Hepatic stellate cell (primary cell): Measurements from ENCODE around the gene NCSTN.

Experiments
- DNase-seq: peaks from one replicate; pipeline ENCODE4 v3.0.0; 2011; ENCODE audit warnings: low spot score

The NCSTN gene

DNA sequence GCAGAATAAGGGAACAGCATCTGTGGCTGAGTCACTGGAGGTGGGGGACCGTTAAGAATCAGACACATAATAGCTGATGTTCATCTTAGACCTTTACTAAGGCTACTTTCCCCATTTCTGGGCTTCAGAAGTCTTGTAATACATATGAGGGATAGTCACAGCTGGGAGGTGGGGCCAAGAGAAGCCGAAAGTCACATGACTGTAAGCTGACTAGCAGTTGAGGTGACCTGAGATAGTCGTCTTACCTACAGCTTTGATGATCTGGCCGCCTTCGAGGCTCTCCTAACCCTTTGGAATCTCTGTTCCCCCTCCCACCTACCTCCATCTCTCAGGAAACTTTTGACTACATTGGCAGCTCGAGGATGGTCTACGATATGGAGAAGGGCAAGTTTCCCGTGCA is 9.4 kb downstream of the NCSTN start:
- no peak for DNase-seq

DNA sequence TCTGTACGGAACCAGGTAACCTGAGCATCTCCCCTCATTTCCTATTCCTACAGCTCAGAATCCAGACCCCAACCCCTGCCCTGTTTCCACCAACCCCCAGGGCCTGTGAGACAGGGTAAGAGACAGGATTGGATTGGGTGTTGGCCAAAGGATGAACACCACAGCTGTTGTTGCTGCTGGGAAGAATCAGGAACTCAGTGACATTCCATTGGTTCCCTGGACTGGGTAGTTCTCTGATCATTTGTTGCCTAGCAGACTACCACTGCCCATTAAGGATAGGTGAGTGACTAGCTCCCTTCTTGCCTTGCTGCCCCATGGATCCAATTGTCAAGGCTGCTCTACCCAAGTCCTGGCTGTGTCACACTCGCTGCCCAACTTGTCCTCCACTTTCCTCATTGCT is 10.0 kb downstream of the NCSTN start:
- DNase-seq: no peak

DNA sequence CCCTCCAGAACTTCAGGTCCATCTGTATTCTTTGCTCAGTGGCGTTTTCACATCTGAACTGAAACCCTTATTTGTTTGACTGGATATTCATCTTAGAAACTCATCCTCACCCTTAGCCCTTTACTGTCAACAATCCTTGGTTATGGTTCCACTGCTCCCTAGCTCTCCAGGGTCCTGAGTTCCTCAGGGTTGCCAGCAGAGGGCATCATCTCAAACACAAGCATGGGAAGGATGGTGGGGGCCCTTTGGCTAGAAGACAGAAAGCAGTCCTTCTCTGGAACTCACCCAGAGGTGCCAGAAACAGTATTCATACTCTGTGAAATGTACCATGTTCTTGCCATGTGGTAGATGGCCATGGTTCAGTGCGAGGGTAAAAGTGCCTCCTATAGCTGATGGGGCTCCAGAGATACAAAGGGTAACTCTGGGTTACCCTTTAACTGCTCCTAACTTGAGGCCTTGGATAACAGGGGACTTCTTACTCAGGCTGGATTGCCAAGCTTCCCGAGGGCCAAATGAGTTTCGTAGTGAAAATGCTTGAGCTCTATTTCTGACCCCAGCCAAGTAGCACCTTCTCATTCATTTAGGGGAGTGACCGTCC is 11.3 kb downstream of the NCSTN start:
- DNase-seq: peak; percentile 29

DNA sequence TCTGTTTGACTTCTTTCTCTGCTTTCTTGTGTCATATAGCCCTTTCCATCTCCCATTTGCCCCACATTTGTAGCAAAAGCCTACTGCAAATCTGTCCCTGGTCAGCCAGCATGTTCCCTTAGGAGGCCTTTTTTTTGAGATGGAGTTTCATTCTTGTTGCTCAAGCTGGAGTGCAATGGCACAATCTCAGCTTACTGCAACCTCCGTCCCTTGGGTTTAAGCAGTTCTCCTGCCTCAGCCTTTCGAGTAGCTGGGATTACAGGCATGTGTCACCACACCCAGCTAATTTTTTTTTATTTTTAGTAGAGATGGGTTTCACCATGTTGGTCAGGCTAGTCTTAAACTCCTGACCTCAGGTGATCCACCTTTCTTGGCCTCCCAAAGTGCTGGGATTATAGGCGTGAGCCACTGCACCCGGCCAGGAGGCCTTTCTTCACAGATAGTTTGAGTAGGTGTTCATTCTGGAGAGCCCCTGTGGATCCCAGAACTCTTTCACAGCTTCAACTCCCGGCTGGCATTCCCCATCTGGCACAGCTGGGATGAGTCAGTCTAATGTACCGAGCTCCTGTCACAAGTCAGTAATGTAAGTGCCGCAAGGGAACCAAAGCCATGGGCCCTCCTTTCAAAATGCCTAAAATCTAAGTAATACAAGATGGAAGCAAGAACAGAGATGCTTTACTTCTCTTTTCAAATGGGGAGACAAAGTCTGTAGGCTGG is 14.3 kb downstream of the NCSTN start:
- DNase-seq: no peak

DNA sequence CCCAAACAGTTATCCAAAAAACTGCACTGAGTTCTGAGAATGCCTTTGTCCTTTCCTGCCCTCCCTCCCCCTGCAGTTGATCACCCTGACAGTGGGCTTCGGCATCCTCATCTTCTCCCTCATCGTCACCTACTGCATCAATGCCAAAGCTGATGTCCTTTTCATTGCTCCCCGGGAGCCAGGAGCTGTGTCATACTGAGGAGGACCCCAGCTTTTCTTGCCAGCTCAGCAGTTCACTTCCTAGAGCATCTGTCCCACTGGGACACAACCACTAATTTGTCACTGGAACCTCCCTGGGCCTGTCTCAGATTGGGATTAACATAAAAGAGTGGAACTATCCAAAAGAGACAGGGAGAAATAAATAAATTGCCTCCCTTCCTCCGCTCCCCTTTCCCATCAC is 14.9 kb downstream of the NCSTN start:
- no peak for DNase-seq

DNA sequence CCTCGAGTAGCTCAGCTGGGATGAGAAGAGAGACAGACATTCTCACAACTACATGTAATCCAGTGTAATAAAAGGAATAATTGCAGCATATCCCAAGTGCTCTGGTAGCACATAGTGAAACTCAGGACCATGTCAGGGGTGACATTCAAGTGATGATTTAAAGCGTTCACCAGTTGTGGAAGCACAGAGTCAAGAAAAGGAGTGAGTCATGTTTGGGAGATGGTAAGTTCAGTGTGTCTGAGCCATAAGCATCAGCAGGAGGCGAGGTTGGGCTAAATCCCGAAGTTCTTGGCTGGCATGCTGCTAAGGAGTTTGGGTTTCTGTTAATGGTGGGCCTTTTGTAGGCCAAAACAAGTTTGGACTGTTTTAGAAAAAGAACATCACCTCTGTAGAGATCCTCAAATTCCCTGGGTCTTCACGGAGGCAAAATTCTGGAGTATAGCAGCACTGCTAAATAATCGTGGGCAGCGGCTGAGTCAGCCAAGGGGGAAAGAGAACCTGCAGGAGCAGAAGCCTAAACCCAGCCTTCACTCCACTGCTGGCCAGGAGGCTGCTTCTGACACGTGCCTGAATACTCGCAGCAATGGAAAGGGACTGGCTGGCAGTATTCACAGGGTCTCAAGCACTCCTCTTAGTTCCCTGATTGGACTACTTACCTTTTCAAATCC is 16.5 kb downstream of the NCSTN start:
- no peak for DNase-seq

DNA sequence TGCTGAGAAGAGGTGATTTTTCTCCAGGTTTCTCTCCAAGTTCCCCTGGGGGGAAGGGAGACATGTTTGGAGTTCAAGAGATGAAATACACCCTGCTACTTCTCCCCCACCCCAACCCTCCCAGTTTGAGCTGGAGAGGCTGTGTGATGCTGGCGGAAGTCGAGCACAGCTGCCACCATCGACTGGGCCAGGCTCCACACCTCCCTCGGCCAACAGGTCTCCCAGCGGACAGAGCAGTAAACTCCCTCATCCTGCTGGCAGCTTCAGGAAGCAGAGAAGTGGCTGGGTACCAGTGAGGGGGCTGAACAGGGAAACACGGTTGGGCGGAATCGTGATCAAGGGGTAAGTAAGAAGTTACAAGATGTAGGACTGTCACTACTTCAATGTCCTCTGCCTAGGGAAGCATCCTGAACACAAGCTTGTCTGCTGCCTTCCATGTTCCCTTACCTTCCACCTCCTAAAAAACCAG is 17.1 kb downstream of the NCSTN start:
- DNase-seq: no peak

DNA sequence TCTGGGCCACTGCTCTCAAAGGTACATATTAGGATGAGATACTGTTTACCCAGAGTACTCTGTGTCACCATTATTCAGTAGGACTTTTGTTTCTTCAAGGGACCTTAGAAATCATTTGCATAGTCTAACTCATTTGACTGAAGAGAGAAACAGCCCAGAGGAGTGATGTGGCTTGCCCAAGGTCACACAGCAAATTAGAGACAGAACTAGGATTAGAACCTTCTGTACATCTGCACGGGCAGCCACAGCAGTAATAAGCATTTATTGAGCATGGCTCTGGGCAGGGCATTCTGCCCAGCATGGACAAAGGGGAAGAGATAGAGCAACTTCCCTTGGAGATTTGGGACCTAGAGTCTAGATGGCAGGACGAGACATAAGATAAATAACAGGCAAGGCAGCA is 18.0 kb downstream of the NCSTN start:
- no peak for DNase-seq

DNA sequence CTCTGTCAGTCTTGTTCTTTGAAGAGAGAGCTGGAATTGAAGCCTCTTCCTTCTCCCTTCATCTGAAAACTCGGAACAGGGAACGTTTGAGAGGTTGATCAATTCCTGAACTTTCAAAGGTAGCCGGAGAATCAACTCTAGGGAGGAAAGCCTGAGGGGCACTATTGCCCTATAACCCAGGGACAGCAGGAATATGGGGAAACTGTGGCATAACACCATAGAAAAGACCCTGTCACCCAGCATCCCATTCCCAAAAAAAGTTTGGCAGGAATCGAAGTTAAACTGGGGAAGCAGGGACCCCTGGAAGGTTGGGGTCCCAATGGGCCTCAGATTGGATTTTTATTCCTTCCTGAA is 18.6 kb downstream of the NCSTN start:
- DNase-seq: no peak

DNA sequence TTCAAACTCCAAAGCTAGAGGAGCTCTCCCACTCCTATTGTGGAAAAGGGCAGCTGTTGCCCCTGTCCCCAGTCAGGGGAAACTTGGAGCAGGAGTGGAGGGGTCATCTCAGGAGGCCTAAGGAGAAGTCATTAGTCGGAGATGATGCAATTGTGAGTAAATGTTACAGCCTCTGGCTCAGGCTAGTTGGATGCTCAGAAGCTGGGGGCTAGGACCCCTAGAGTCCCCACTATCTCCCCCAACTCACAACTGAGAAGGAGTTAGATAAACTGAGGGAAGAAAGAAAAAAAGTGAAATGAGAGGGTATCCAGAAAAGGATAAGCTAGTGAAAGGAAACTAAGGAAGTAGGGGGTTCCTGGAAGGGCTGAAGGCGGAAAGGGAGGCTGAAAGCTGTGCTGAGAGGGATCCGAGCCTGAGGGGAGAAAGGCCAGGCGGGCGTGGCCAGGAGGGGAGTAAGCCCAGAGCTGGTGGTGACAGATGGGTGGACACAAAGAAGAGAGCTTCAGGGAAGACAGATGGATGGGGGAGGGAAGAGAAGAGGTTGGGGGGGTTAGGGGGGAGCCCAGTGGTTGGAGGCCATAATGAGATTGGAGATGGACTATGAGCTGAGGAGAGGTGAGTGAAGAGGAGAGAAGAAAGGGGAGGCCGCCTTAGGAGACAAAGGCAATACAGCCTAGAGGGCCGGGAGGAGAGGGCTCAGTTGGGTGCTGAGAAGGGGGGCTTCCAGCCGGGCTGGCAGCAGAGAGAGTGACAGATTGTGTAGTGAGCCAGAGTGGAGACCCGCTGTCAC is 19.2 kb downstream of the NCSTN start:
- no peak for DNase-seq

DNA sequence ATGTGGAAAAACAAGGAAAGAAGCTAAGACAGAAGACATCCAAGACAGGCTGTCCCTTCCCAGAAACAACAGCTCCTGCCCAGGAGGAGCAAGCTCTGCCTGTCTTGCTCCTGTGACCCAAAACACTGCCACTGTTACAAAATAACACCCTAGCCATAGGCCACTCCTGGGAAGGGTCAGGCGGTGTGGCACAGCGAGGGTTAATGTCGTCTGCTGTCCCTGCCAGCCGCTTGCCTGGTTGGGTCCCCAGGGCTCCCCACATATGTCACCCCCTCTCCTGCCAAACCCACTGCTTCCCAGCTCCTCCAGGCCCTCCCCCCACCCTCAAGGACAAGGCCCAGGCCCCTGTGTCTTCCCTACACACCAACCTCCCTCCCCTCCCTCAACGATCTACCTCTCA is 19.8 kb downstream of the NCSTN start:
- DNase-seq: no peak

DNA sequence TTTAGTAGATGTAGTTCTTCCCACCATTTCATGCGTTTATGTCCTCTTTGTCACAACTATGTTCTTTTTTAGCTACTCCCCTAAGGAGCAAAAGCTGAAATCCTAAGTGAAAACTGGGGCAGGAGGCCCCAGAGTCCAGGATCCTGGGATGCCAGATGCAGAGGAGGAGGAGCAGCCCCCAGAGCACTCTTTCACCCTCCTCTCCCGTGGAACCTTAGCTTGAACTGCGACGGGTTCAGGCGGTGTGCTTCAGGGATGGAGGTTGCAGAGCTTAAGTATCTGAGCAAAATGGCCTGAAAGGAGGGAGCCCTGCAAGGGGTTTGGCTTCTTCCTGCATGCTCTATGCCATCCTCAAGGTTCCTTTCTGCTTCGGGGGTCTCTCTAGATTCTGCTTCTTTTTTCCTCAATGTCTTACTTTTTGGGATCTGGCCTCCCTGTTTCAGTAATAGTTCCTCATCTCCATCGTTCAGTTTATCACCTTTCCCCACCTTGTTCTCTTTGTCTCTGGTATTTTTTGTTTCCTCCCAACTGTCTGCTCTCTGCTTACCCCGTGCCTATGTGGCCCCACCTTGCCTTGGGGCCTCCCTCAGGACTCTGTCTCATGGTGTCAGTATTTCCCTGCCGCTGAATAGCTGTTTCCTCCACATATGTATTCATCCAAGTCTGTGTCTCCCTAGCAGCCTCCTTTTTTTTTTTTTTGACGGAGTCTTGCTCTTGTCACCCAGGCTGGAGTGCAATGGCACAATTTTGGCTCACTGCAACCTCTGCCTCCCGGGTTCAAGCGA is 21.0 kb downstream of the NCSTN start:
- no peak for DNase-seq

DNA sequence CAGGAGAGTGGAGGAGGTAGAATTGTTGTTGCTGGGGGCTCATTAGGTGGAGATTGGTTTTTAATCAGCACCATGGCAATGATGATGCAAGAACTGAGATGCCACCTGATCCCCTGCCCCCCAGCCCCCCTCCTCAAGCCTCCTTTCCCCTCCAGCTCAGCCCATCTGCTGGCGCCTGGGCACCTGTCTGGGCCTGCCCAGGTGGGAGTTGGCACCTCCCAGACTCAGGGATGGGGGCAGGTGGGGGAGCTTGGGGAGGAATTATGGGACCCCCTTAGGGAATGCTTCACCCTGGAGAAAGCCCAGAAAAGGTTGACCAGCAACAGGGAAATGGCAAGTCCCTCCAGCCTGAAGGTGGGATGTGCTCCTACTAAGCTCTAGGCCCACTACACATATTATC is 22.1 kb downstream of the NCSTN start:
- DNase-seq: no peak

DNA sequence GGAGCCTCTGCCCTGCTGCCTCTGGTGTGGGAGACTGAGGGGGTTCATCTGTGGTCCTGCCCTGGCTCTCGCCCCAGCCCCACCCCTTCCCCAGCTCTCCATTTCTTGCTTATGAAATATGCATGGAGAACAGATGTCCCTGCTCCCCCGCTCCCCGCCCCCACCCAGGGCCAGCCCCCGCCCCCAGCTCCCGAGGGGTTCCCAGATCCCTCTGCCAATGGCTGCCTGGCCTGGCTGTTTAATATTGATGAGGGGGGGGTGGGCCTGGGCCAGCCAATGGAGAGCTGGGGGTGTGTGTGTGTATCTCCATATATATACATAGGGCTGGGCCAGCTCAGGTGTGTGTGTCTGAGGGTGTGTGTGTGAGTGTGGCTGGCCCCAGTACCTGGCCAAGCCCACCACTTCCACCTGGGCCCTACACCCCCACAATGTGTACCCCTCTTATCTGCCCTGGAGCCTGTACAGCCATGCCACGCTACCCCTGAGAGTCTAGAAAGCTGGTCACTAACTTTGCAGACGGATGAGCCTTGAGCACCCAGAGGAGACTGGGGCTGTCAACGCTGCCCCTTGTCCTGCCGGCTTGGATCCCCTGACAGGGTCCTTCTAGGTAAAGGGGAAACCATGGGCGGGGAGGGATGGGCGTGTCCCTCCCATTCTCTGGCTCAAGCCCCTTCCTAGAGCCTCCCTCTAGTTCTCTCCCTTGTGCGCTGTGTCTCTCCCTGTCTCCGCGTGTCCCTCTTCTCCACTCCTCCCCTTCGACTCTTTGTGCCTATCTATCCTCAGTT is 23.7 kb downstream of the NCSTN start, which contains the start of gene NHLH1:
NHLH1 (plus strand) TSS at position 341 of the 785 bp plus-strand sequence. CDS start 3,661 bp downstream, outside the sequence.
- no peak for DNase-seq

DNA sequence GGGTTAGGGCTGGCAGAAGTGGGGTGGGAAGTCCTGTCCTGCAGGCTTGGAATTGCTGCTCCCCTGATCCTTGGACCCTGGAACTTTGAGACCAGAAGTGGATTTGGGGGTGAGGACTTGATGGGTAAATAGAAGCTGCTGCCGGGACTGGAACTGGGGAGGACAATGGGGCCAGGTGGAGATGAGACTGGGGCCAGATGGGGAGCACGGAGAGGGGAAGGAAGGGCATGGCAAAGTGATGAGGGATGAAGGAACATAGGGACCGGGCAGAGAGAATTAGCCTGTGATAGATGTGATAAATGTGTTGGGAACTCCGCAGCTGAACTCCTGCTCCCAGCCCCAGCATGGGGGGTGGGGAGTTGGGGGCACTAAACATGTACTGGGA is 24.3 kb downstream of the NCSTN start:
- DNase-seq: no peak

DNA sequence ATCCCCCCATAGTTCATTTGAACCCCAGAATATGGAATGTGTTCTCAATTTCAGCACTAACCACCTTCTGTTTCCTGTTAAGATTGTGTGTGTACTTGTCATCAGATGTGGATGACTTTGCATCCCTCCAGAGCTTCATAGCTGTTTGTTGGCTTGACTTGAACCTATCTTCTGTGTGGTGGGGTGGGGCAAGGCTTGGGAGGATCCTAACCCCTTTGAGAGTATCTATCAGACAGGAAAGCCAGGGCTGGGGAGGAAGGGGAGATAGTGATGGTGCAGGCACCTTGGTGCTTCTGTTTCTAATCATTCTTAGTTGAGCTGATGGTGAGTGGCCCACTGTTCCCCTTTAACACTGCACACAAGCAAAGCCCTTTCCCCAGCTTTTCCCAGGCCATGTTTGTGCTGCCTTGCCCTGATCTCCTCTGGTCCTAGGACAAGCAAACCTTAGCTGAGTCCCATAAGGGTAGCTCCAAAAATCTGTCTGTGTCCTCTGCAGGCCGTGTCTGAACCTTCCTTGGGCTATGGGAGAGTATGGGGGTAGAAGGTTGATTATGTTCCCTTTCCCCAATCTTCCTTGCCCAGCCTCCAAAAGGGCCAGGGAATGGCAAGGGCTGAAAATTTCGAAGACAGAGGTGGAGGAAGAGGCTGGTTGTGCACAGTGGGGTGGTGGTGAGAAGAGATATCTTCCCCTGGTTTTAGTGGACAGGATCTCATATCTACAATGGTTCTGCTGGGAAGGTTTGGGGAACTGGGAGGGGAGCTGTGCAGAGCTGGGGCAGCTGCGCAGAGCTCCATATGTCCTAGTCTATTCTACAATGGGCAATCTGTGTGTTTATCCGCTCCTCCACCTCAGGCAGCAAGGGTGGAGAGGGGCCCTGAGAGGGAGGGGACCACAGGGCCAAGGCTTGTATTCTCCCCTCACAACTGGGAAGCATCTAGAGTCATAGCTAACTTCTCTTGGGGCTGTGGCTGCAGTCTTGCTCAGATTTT is 25.0 kb downstream of the NCSTN start:
- DNase-seq: no peak

DNA sequence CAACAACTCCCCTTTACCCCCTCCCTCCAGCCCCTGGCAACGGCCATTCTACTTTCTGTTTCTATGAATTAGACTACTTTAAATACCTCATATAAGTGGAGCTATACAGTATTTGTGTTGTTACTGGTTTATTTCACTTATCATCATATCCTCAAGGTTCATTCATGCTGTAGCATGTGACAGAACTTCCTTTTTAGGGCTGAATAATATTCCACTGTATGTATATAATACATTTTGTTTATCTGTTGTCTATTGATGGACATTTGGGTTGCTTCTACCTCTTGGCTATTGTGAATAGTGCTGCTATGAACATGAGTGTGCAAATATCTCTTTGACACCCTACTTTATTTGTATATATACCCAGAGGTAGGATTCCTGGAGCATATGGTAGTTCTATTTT is 25.9 kb downstream of the NCSTN start:
- DNase-seq: no peak

DNA sequence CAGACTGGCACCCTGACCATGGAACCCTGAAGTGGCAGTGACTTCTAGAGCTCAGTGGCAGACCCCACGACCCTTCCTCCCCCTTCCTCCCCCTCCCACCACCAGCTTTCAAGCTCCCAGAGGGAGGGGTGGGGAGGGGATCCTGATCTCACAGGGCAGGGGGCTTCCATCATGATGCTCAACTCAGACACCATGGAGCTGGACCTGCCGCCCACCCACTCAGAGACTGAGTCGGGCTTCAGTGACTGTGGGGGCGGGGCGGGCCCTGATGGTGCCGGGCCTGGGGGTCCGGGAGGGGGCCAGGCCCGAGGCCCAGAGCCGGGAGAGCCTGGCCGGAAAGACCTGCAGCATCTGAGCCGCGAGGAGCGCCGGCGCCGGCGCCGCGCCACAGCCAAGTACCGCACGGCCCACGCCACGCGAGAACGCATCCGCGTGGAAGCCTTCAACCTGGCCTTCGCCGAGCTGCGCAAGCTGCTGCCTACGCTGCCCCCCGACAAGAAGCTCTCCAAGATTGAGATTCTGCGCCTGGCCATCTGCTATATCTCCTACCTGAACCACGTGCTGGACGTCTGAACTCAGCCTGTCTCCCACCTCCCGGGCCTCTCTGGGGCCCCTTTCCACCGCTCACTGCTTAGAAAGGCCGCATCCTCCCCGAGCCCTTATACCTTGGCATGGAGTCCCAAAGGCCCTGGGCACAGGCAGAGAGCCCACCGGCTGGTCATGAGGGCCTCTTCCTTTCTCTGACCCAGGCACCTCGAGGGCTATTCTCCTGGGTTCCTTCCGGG is 27.6 kb downstream of the NCSTN start:
- DNase-seq: no peak

DNA sequence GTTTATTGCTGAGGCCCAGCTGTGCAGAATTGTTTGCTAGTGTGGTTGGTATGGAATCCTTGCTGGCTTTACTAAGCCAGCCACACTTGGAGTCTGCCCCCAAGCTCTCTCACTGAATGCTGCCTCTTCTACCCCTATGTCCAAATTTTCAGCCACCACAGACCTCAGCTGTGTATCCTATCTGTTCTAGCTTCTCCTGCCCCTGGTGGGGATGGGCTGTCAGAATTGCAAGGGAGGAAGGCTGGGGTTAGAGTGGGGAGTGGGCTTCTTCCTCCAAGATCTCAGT is 28.1 kb downstream of the NCSTN start:
- no peak for DNase-seq
